NB4 (cell line): ENCODE measurements around the gene RGPD4.

Experiments used
- MYC ChIP-seq: IDR thresholded peaks from 2 replicates; pipeline ENCODE4 v1.6.1; 2011; ENCODE audit warnings: low read depth, low read length
- POLR2A ChIP-seq: IDR thresholded peaks from 2 replicates; pipeline ENCODE4 v1.6.1; 2011; ENCODE audit warnings: mild to moderate bottlenecking; ENCODE audit not compliant: insufficient read length; ENCODE audit errors: extremely low read depth
- TF ChIP-seq, protein P1 (sequence below): IDR thresholded peaks from one replicate; pipeline ENCODE4 v1.5.1; 2012; ENCODE audit warnings: low read depth, low read length
- TF ChIP-seq, protein P2 (sequence below): IDR thresholded peaks from 2 replicates; pipeline ENCODE4 v1.6.1; 2011; ENCODE audit warnings: low read depth, low read length

- TF ChIP-seq POLR2A = no peak
- TF ChIP-seq, protein P1, sequence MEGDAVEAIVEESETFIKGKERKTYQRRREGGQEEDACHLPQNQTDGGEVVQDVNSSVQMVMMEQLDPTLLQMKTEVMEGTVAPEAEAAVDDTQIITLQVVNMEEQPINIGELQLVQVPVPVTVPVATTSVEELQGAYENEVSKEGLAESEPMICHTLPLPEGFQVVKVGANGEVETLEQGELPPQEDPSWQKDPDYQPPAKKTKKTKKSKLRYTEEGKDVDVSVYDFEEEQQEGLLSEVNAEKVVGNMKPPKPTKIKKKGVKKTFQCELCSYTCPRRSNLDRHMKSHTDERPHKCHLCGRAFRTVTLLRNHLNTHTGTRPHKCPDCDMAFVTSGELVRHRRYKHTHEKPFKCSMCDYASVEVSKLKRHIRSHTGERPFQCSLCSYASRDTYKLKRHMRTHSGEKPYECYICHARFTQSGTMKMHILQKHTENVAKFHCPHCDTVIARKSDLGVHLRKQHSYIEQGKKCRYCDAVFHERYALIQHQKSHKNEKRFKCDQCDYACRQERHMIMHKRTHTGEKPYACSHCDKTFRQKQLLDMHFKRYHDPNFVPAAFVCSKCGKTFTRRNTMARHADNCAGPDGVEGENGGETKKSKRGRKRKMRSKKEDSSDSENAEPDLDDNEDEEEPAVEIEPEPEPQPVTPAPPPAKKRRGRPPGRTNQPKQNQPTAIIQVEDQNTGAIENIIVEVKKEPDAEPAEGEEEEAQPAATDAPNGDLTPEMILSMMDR = no peak
- TF ChIP-seq, protein P2, sequence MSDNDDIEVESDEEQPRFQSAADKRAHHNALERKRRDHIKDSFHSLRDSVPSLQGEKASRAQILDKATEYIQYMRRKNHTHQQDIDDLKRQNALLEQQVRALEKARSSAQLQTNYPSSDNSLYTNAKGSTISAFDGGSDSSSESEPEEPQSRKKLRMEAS = no peak
- TF ChIP-seq MYC = no peak
These were observed 35.9 kb upstream of the RGPD4 start for GRCh38 chr2:107790837-107791236.
